GM19372 (cell line): ENCODE data around the gene LDHD.

ENCODE experiments used
- ATAC-seq: cut with Tn5 transposase; IDR thresholded peaks from one replicate; pipeline ENCODE4 v1.9.1; 2021; ENCODE audit warnings: mild to moderate bottlenecking, low read depth, moderate library complexity; ENCODE audit not compliant: unreplicated experiment

LDHD gene

DNA sequence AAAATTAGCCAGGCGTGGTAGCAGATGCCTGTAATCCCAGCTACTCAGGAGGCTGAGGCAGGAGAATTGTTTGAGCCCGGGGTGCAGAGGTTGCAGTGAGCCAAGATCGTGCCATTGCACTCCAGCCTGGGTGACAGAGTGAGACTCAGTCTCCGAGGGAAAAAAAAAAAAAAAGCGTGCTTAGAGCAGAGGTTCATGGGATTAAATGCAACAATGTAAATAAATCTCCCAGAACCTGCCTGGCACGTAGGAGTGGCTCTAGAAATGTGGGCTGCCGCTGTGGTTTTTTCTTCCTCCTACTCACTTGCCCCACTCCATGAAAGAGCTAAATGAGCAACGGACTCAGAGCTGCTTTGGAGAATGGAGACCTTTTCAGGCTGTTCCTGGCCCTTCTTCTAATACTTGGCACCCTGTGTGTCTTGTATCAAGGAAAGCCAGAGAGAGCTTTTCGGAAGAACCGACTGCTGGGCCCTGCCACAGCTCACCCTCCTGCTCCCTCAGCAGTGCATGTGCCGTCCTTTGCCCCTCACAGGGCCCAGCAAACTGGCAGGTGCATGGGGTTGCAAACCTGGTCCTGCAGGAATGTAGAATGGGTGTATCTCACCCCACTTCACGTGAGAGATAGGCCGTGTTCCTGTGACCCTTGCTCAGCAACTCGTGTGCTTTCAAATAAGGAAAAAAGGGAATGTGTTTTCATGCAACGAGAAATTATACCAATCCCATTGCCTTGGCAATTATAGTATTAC, 52.0 kb downstream of the LDHD start:
- no peak for ATAC-seq

DNA sequence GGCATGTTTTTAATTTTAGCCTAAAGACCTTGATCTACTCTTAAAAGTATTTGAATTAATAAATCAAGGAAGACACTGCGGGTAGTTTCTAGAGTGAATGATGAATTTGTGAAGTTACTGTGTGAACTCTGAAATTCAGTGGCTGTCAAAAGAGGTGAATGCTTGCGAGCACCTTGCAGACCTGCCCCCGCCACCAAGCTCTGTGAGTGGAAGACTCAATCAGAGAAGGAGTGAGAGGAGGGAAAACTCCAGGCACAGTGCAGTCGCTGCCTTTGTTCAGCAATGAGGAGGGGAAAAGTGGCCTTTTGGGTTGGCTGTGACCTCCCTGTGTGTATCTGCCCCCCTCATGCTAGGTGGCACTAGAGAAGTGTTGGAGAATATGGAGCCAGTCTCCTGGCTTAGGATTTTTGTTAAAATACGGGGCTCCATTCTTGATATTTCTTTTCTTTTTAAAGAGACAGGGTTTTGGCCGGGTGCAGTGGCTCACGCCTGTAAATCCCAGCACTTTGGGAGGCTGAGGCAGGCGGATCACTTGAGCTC, 53.0 kb downstream of the LDHD start:
- no peak for ATAC-seq

DNA sequence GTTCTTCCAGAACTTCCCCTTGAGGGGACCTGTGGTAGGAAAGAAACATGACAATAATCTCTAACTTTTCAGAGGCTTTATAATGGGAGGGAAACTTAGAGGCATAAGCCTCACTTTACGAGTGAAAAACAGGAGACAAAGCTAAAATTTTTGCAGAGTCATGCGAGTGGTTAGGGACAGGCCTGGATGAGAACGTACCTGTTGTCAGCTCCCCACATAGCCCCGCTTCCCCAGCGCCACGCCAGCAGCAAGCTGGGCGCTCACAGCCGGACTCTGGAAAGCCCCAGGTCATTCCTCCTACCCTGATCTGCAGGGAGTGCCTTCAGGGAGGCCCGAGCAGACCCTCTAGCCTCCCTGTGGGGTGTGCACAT, 53.6 kb downstream of the LDHD start:
- ATAC-seq, result no peak

DNA sequence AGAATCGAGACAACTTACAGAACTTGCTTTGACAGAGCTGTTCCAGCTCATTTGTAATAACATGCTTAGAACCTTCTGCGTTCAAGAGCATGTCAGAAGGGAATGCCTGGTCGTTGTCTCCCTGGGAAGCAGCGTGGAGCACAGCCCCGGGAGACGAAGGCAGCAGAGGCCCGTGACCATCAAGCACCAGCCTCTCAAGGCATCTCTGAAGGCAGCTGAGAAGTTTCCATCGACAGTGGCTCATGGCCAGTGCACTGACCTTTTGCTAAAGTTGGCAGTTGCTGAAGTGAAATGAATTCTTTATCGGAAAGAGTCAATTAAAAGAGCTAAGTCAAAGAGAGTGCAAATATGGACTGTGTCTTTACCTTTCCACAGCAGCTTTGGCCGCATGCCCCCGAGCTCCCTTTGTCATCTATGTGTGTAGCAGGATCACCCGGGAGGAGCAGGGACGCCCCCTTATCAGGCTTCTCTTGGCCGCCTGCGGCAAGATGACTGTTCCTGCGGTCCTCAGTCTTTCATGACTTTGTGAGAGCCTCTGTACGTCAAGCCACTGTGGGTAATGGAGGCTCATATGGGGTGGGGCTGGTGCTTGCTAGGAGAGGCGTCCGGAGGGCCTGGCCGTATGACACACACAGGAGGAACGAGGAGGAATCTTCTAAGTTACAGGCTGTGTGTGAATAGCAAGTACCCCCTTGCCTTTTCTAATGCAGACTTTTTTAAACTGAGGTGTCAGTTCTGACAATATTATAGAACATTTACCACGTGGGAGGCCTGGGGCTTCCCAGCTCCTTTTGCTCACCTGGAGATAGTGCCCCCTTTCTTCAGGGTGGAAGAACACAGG, 54.2 kb downstream of the LDHD start:
- ATAC-seq, result no peak
